GM18907 (cell line): ENCODE results near the gene REXO1.

Experiments used
- ATAC-seq: cut with Tn5 transposase; IDR thresholded peaks from one replicate; pipeline ENCODE4 v1.9.1; 2021; ENCODE audit warnings: mild to moderate bottlenecking, moderate library complexity; ENCODE audit not compliant: unreplicated experiment

Gene REXO1

GRCh38 chr19:1794424-1795172, 53.7 kb downstream of the REXO1 start:
- no peak for ATAC-seq

GRCh38 chr19:1791879-1792278, 56.4 kb downstream of the REXO1 start:
- no peak for ATAC-seq

- no peak for ATAC-seq
These were observed 58.1 kb downstream of the REXO1 start for GRCh38 chr19:1790054-1790792.

GRCh38 chr19:1789261-1790041, 58.8 kb downstream of the REXO1 start:
- no peak for ATAC-seq

GRCh38 chr19:1787116-1787515, 61.2 kb downstream of the REXO1 start:
- ATAC-seq: no peak

GRCh38 chr19:1786668-1787067, 61.6 kb downstream of the REXO1 start:
- no peak for ATAC-seq

- ATAC-seq: no peak
These were observed 63.0 kb downstream of the REXO1 start for GRCh38 chr19:1785310-1785709.

GRCh38 chr19:1783874-1784273, 64.4 kb downstream of the REXO1 start:
- ATAC-seq: no peak

- no peak for ATAC-seq
These were observed 64.9 kb downstream of the REXO1 start for GRCh38 chr19:1783354-1783753.

- ATAC-seq: no peak
These were observed 65.8 kb downstream of the REXO1 start for GRCh38 chr19:1782521-1782920.

GRCh38 chr19:1780272-1780958, 67.9 kb downstream of the REXO1 start:
- no peak for ATAC-seq

- no peak for ATAC-seq
These were observed 68.7 kb downstream of the REXO1 start for GRCh38 chr19:1779574-1779973.

- ATAC-seq: no peak
These were observed 71.1 kb downstream of the REXO1 start for GRCh38 chr19:1777149-1777548.

- ATAC-seq: no peak
These were observed 71.6 kb downstream of the REXO1 start for GRCh38 chr19:1776606-1777147.

GRCh38 chr19:1775951-1776605, 72.2 kb downstream of the REXO1 start:
- no peak for ATAC-seq

- ATAC-seq: no peak
These were observed 73.1 kb downstream of the REXO1 start for GRCh38 chr19:1774989-1775772.

GRCh38 chr19:1773184-1773583, 75.1 kb downstream of the REXO1 start:
- ATAC-seq: no peak

GRCh38 chr19:1770866-1771576, 77.3 kb downstream of the REXO1 start:
- no peak for ATAC-seq

GRCh38 chr19:1769645-1769985, 78.7 kb downstream of the REXO1 start:
- ATAC-seq: no peak
